Pons (tissue), 1 donor: ENCODE results near the gene ZSCAN5B.
"Not testable (repeated sequence)": the region's sequence is repeated elsewhere in the genome, so short reads cannot be mapped to it uniquely, and the experiment has no call there.

Experiments
- DNase-seq: peaks from one replicate; pipeline ENCODE4 v3.0.0-alpha.2; 2016; ENCODE audit warnings: low spot score

ZSCAN5B gene

GRCh38 chr19:56197646-56198045 is at the start of gene ZSCAN5B:
TSS of gene ZSCAN5B (minus strand) at chr19:56197783. CDS start at chr19:56193052, 4,731 bp downstream.
- DNase-seq = not testable (repeated sequence)

GRCh38 chr19:56245764-56246163 is 48.2 kb upstream of the ZSCAN5B start:
- DNase-seq = not testable (repeated sequence)

- no peak for DNase-seq
These were observed 47.6 kb upstream of the ZSCAN5B start for GRCh38 chr19:56245121-56245740.

GRCh38 chr19:56223481-56223880 is 25.9 kb upstream of the ZSCAN5B start:
- no peak for DNase-seq

- DNase-seq = no peak
These were observed 25.3 kb upstream of the ZSCAN5B start for GRCh38 chr19:56222901-56223300.

GRCh38 chr19:56221851-56222250 is 24.3 kb upstream of the ZSCAN5B start:
- no peak for DNase-seq

GRCh38 chr19:56221442-56221841 is 23.9 kb upstream of the ZSCAN5B start:
- not testable (repeated sequence) for DNase-seq

GRCh38 chr19:56218961-56219360 is 21.4 kb upstream of the ZSCAN5B start:
- DNase-seq = no peak

- no peak for DNase-seq
These were observed 19.7 kb upstream of the ZSCAN5B start for GRCh38 chr19:56217039-56217949.

GRCh38 chr19:56211718-56212117 is 14.1 kb upstream of the ZSCAN5B start:
- DNase-seq = no peak

GRCh38 chr19:56210036-56210435 is 12.5 kb upstream of the ZSCAN5B start:
- not testable (repeated sequence) for DNase-seq

- DNase-seq = no peak
These were observed 11.5 kb upstream of the ZSCAN5B start for GRCh38 chr19:56209091-56209490.

- DNase-seq = not testable (repeated sequence)
These were observed 10.0 kb upstream of the ZSCAN5B start for GRCh38 chr19:56207581-56207980.

- no peak for DNase-seq
These were observed 4.4 kb upstream of the ZSCAN5B start, which contains the start of gene ZSCAN5C for GRCh38 chr19:56201973-56202372. TSS of gene ZSCAN5C (plus strand) at chr19:56202273. CDS start at chr19:56205914, 3,641 bp downstream.

GRCh38 chr19:56199687-56200086 is 2.1 kb upstream of the ZSCAN5B start:
- no peak for DNase-seq

GRCh38 chr19:56193981-56194640 is 3.5 kb downstream of the ZSCAN5B start:
- no peak for DNase-seq

GRCh38 chr19:56191711-56192110 is 5.9 kb downstream of the ZSCAN5B start:
- DNase-seq = no peak

GRCh38 chr19:56191115-56191514 is 6.5 kb downstream of the ZSCAN5B start:
- DNase-seq = no peak

GRCh38 chr19:56189785-56190184 is 7.8 kb downstream of the ZSCAN5B start:
- DNase-seq = no peak

- no peak for DNase-seq
These were observed 19.9 kb downstream of the ZSCAN5B start for GRCh38 chr19:56177564-56178243.

GRCh38 chr19:56176881-56177280 is 20.7 kb downstream of the ZSCAN5B start:
- DNase-seq = no peak

- DNase-seq = not testable (repeated sequence)
These were observed 21.3 kb downstream of the ZSCAN5B start for GRCh38 chr19:56176310-56176709.
